PC-3 (cell line): ENCODE measurements around the gene ARHGAP4. TPM values are rescaled to one million over a fixed set of nuclear protein-coding genes. Genes with fewer than 3 reads are reported as not detected.

ENCODE experiments used
- ATAC-seq: fragments of 200-7000 bp; cut with Tn5 transposase; 2 replicates; pipeline ENCODE4 v1.9.1; 2020; ENCODE audit warnings: mild to moderate bottlenecking, moderate library complexity
- BruUV-seq: library from RNA; stranded (reverse); fragments of 400-500 nt; replicated peaks from 2 replicates; lab custom pipeline; 2021; lab: Mats Ljungman, UMichigan
- CTCF ChIA-PET: fragments of 300-600 bp; sonication (Branson Sonifier 250); formaldehyde crosslinking; loops from one replicate; lab custom pipeline; 2022; ENCODE audit warnings: antibody characterized with exemption; lab: Charles Lee
- POLR2A ChIA-PET: fragments of 300-600 bp; sonication (Branson Sonifier 250); formaldehyde crosslinking; loops from one replicate; lab custom pipeline; 2022; ENCODE audit warnings: antibody characterized with exemption; ENCODE audit not compliant: unreplicated experiment; lab: Charles Lee
- DNase-seq: peaks from one replicate; pipeline ENCODE4 v3.0.0-alpha.2; 2015
- H2AFZ ChIP-seq: fragments of 300-600 bp; sonication (generic); 2 replicates; pipeline ENCODE4 v1.6.0; 2016; ENCODE audit warnings: antibody characterized with exemption, low read length
- H3F3A ChIP-seq: fragments of 300-600 bp; sonication (generic); one replicate; pipeline ENCODE4 v1.6.0; 2017; ENCODE audit warnings: antibody characterized with exemption, low read length, control low read depth, mild to moderate bottlenecking; ENCODE audit not compliant: unreplicated experiment
- H3K27ac ChIP-seq: fragments of 300-600 bp; sonication (generic); 2 replicates; pipeline ENCODE4 v1.5.1; 2016; ENCODE audit warnings: mild to moderate bottlenecking, low read length
- H3K27me3 ChIP-seq: fragments of 300-600 bp; sonication (generic); 2 replicates; pipeline ENCODE4 v1.6.1; 2016; ENCODE audit warnings: low read length, mixed read lengths
- H3K36me3 ChIP-seq: fragments of 300-600 bp; sonication (generic); 2 replicates; pipeline ENCODE4 v1.6.1; 2016; ENCODE audit warnings: low read depth, mixed run types, low read length, mixed read lengths
- H3K4me1 ChIP-seq: fragments of 300-600 bp; sonication (generic); 2 replicates; pipeline ENCODE4 v1.5.1; 2016; ENCODE audit warnings: low read length; ENCODE audit not compliant: insufficient read depth
- H3K4me2 ChIP-seq: fragments of 300-600 bp; sonication (generic); 2 replicates; pipeline ENCODE4 v1.6.0; 2016; ENCODE audit warnings: low read length
- H3K4me3 ChIP-seq: fragments of 300-600 bp; sonication (generic); 2 replicates; pipeline ENCODE4 v1.5.1; 2016; ENCODE audit warnings: mild to moderate bottlenecking, low read length, mixed read lengths
- H3K79me2 ChIP-seq: fragments of 300-600 bp; sonication (generic); 2 replicates; pipeline ENCODE4 v1.6.1; 2017; ENCODE audit warnings: low read length, mixed read lengths
- H3K9ac ChIP-seq: fragments of 300-600 bp; sonication (generic); 2 replicates; pipeline ENCODE4 v1.6.0; 2016; ENCODE audit warnings: mild to moderate bottlenecking, low read length
- H3K9me2 ChIP-seq: fragments of 300-600 bp; sonication (generic); replicated peaks from 2 replicates; pipeline ENCODE4 v1.6.1; 2016; ENCODE audit warnings: mixed run types, low read length, mixed read lengths
- H3K9me3 ChIP-seq: fragments of 300-600 bp; sonication (generic); 2 replicates; pipeline ENCODE4 v1.6.1; 2016; ENCODE audit warnings: low read length, mixed read lengths
- H4K20me1 ChIP-seq: fragments of 300-600 bp; sonication (generic); 2 replicates; pipeline ENCODE4 v1.6.1; 2016; ENCODE audit warnings: low read length, mixed read lengths
- CTCF ChIP-seq: fragments of 300-600 bp; sonication (generic); conservative IDR thresholded peaks from 2 replicates; pipeline ENCODE4 v1.5.1; 2017; ENCODE audit warnings: antibody characterized with exemption, low read depth, mild to moderate bottlenecking, low read length
- EZH2 ChIP-seq: fragments of 300-600 bp; sonication (generic); IDR thresholded peaks from one replicate; pipeline ENCODE4 v1.6.1; 2017; ENCODE audit warnings: antibody characterized with exemption, mild to moderate bottlenecking, low read length; ENCODE audit not compliant: unreplicated experiment
- EZH2phosphoT487 ChIP-seq: fragments of 300-600 bp; sonication (generic); IDR thresholded peaks from 2 replicates; pipeline ENCODE4 v1.6.1; 2018; ENCODE audit warnings: mild to moderate bottlenecking, antibody characterized with exemption, low read length, borderline replicate concordance
- intact Hi-C: fragments of 100-400 bp; cut with micrococcal nuclease; formaldehyde crosslinking; loops from 2 replicates; pipeline ENCODE4 v1.9.0; 2023
- total RNA-seq: library from RNA; depleted of rRNA; stranded (reverse); fragments of >200 nt; gene quantifications from 2 replicates; pipeline ENCODE4 v1.2.3, GENCODE V29; 2014

The ARHGAP4 gene
- total RNA-seq, 1 experiment from 2014 or later: 4.6 TPM

GRCh38 chrX:153880440-153880815 is 45.6 kb downstream of the ARHGAP4 start:
- ATAC-seq: no peak
- POLR2A ChIA-PET: no interaction called here

DNA sequence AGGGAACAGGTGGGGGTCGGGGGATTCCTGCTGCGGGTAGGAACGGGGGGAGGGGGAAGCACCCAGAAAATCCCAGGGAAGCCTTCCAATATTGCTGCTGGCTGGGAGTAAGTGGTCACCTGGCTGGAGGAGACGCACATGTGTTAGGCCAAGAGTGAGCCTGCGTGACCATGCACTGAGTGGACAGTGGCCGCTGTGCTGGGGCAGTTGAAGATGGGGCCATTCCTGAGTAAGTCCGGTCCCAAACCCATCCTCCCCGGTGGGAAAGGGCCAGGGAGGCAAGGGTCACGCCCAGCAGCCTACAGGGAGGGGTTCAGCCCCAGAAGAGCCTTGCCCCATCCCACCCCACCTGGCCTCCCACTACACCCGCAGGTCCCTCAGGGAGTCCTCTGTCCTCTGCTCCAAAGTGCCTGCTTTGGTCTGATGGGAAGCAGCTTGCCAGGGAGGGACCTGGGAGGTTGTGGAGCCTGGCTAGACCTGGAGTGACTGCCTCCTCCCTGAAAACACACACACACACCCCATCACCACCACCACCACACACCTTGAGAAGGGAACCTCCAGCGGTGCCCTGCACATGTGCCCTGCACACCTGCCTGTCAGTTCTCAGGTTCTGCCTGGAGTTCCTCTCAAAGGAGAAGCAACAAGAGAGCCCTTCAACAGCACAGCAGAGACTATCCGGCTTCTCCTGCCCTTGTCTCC is 46.2 kb downstream of the ARHGAP4 start:
- no peak overlapping the region for H2AFZ ChIP-seq
- no peaks in the 10 kb centered on the region for H3K79me2 ChIP-seq
- DNase-seq: no peak
- H3K4me1 ChIP-seq: peaks cover 2% of the 10 kb centered on the region; the same call in 1 of the 2 replicates
- no peaks in the 10 kb centered on the region for H3F3A ChIP-seq
- BruUV-seq: no TSS peak
- no peak overlapping the region for H3K27ac ChIP-seq
- POLR2A ChIA-PET: no interaction called here
- H3K4me2 ChIP-seq: no peak overlapping the region
- no peaks in the 10 kb centered on the region for H4K20me1 ChIP-seq
- no peaks in the 10 kb centered on the region for H3K9me3 ChIP-seq
- ATAC-seq: no peak
- H3K27me3 ChIP-seq: no peaks in the 10 kb centered on the region
- intact Hi-C loops: no loop called here
- no peak overlapping the region for H3K9ac ChIP-seq
- CTCF ChIA-PET: no interaction called here
- H3K9me2 ChIP-seq: no peaks in the 10 kb centered on the region
- no peak for TF ChIP-seq CTCF
- no peak for TF ChIP-seq EZH2phosphoT487
- TF ChIP-seq EZH2: no peak
- H3K4me3 ChIP-seq: no peak overlapping the region
- no peaks in the 10 kb centered on the region for H3K36me3 ChIP-seq

More at GRCh38 chrX:153880440-153880815, 45.6 kb downstream of the ARHGAP4 start:
- H3K36me3 ChIP-seq: no peaks in the 10 kb centered on the region
- CTCF ChIA-PET: no interaction called here
- BruUV-seq: no TSS peak
- no peak overlapping the region for H3K27ac ChIP-seq
- H3K27me3 ChIP-seq: peaks cover 5% of the 10 kb centered on the region; the same call in 1 of the 2 replicates
- no peak overlapping the region for H3K4me2 ChIP-seq
- DNase-seq: no peak
- no peaks in the 10 kb centered on the region for H3F3A ChIP-seq
- H3K79me2 ChIP-seq: no peaks in the 10 kb centered on the region
- H3K9me2 ChIP-seq: no peaks in the 10 kb centered on the region
- H3K9ac ChIP-seq: no peak overlapping the region
- no peaks in the 10 kb centered on the region for H4K20me1 ChIP-seq
- H3K4me3 ChIP-seq: no peak overlapping the region
- no peaks in the 10 kb centered on the region for H3K9me3 ChIP-seq
- no peak overlapping the region for H2AFZ ChIP-seq
- intact Hi-C loops: no loop called here
- peaks cover 7% of the 10 kb centered on the region; the same call in 1 of the 2 replicates for H3K4me1 ChIP-seq
- no peak for TF ChIP-seq EZH2phosphoT487
- no peak for TF ChIP-seq CTCF
- TF ChIP-seq EZH2: no peak

- Histone ChIP-seq H3K9me3 (no peaks in the 10 kb centered on the region), H3K9me2 (no peaks in the 10 kb centered on the region), H3K27ac (no peak overlapping the region), H2AFZ (no peak overlapping the region), H3K79me2 (no peaks in the 10 kb centered on the region), H3K27me3 (no peaks in the 10 kb centered on the region), H3F3A (no peaks in the 10 kb centered on the region), H3K9ac (no peak overlapping the region), H3K36me3 (no peaks in the 10 kb centered on the region), H3K4me3 (no peak overlapping the region), H3K4me1 (no peaks in the 10 kb centered on the region), H4K20me1 (no peaks in the 10 kb centered on the region), H3K4me2 (no peak overlapping the region)
- ATAC-seq: no peak
- no peak for DNase-seq
- POLR2A ChIA-PET: no interaction called here
- intact Hi-C loops: no loop called here
- TF ChIP-seq EZH2 (no peak), EZH2phosphoT487 (no peak)
- BruUV-seq: no TSS peak
- CTCF ChIA-PET: interaction anchor here (0.5 kb wide), 1 partner anchor 32 kb away, joined by 13 read pairs; no protein-coding TSS in a partner anchor
Observed at GRCh38 chrX:153878969-153879653, 47.0 kb downstream of the ARHGAP4 start.
